DMS53 (cell line): Measurements from ENCODE around the gene RXRA.
"Not testable (repeated sequence)": the region's sequence is repeated elsewhere in the genome, so short reads cannot be mapped to it uniquely, and the experiment has no call there.

ENCODE experiments used
- DNase-seq: peaks from one replicate; lab custom pipeline; 2025; lab: John Stamatoyannopoulos, UW

RXRA gene

DNA sequence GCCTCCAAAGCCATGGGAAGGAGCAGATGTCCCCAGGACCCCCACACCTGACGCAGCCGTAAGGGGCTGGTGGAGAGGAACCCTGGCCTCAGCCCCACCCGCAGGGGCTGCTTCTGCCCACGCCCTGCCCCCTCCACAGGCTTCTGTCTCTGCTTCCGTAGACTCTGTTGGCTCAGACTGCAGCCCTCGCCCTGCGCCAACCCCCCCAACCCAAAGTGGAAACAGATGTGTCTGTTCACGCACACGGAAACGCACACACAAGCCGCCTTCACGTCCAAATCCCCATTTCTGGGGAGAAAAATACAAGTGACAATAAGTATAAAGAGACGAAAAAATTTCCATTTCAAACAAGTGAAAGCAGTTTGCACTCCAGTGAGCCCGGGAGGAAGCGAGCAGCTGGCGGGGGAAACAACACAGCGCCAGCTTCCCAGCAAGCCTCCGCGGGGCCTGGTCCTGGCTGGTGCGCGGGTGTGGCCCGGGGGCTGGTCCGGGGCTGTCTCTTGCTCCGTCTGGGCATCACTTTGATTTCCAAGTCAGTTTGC lies 32.6 kb upstream of the RXRA start:
- no peak for DNase-seq

DNA sequence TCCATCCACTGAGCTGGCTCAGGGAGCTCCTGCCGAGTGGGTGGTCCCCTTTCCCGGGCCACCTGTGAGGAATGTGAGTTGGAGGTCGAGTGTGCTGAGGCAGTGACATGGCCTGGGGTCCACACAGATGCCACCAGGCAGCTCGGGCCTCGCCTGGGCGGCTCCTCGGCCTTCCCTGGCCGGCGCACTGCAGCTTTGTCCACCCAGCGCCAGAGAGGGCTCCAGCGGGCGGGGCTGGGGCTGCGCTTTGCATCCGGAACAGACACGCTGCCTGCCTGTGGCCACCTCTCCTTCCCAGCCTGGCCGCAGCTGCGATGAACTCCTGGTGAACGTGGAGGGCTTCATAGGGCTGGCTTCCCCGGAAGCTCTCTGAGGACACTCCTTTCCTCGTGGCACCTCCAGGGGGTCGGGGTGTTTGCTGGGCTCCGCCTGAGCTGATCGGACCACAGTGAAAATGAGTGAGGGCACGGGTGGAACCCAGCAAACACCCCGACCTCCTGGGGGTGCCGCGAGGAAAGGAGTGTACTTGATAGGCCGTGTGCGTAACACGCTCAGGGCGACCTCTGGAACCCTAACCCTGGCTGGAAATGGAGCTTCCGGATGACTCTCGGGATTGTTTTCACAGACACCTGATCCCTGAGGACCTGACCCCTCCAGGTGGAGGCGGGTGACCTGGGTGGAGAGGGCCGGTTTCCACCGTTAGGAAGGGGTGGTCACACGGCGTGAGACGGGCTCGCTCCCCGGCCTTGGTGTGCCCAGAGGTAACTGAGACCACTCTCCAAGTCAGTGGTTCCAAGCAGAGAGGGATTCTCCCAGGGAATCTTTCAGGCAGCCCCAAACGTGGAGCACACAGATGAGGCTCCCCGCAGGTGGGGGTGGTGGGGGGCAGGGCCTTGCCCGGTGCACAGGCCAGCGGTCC lies 31.8 kb upstream of the RXRA start:
- peak; percentile 47 for DNase-seq

DNA sequence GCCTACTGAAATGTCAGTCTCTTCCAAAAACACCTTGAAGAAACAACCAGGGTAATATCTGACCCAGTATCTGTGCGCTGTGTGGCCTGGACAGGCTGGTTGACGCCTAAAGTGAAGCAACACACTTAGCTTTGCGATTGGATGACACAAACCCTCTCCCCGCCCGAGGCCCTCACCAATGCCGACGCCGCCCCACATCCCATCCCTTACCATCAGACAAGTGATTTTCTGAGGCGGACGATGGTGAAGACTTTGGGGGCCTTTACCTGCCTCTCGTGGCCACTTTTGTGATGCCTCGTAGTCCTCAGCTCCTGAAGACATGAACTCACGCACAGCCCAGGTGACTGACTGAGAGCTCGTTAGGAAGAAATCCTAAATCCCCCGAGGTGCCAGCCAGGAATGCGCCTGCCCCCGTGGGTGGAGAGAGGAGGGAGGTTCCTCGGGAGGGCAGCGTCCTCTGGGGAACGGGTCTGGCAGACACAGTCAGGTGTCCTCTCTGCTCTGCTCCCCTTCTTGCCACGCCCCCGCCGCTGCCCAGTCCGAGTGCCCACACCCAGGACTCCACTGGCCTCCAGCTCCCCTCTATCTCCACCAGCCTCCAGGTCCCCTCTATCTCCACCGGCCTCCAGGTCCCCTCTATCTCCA lies 31.0 kb upstream of the RXRA start:
- no peak for DNase-seq

DNA sequence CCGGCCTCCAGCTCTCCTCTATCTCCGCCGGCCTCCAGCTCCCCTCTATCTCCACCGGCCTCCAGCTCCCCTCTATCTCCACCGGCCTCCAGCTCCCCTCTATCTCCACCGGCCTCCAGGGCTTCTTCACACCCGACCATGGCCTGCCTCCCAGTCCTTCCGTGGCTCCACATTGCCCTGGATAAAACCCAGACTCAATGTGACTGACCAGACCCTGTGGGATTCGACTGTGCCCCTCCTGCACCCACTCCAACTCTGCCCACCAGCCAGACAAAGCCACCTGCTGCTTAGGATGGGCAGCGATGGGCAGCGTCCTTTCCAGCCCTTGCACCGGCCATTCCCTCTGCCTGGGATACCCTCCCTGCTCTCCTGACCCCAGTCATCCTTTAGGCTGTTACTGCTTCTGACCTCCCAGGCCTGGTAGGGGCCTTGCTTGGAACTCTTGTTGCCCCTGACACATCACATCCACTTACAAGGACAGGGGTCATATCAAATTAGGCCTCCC lies 30.5 kb upstream of the RXRA start:
- DNase-seq = no peak

DNA sequence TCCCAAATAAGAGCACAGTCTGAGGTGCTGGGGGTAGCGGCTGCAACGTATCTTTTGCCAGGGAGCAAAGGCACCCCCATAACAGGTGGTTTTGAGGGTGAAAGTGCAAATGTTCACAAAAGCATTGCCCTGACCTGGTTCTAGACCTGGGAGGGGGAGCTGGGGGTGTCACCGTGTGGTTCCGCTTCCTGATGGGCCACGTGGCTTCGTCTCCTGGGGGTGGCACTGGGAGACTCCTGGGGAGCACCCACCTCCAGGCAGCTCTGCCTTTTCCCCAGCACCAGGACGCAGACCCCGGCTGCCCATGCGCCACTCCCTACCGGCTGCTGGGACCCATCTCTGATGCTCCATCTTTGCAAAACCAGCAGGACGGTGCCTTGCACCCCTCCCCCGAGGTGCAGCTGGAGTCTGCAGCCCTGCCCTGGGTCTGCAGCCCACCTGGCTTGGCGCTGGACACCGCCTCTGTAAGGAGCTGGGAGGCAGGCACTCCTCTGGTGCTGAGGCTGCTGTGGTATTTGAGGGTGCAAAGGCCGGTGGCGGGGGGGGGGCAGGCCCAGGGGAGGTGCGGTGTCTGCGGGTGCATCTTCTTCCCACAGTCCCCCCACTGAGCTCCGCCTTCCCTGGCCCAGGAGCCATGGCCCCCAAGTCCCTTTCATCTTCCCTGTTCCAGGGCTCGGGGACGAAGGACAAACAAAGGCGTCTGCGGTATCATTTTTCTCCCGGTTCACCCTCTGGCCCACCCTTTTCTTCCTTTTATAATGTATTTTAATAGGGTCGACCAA lies 29.8 kb upstream of the RXRA start:
- DNase-seq = no peak

DNA sequence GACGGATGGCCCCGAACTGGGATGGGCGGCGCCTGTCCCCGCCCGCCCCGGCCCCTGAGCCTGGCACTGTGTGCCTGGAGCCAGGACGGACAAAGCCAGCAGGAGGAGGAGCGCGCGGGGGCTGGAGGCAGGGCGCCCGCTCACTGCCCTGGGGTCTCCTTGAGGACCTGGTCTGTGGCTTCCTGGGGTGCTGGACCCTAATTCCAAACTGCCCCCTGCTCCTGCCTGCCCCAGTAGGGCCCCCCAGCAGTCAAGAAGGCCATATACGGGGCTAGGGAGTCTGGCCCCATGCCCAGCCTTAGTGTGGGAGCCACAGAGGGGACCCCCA lies 29.2 kb upstream of the RXRA start:
- DNase-seq = no peak

DNA sequence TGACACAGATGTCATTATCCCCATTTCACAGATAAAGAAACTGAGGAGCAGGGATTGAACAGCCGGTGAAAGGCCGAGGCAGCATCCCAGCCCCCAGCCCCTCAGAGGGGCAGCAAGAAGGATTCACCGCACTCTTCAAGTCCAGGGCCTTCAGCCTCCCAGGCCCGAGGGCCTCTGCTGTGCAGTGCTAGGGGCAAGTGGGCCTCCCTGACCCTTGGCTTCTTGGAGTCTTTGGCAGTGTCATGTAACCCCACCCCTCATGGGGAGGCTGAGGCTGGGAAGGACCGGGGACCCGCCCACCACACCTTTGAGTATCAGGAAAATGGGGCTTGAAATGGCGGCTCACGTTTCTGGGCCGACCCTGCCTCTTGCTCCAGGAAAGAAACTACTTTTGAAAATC lies 28.7 kb upstream of the RXRA start:
- DNase-seq = no peak

DNA sequence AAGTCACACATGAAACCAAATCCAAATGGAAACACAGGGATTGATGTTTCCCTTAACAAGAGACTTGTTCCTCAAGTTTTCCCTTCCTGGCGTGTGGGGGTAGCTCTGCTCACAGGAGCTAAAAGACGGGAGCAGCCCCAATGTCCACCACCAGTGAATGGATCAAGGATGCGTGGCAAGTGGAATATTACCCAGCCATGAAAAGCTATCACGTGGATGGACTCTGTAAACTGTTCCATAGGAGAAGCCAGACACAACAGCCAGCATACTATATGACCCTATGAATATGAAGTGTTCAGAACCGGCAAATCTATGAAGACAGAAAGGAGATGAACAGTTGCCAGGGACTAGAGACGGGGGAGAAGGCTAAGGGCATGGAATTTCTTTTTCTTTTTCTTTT lies 28.3 kb upstream of the RXRA start:
- no peak for DNase-seq

DNA sequence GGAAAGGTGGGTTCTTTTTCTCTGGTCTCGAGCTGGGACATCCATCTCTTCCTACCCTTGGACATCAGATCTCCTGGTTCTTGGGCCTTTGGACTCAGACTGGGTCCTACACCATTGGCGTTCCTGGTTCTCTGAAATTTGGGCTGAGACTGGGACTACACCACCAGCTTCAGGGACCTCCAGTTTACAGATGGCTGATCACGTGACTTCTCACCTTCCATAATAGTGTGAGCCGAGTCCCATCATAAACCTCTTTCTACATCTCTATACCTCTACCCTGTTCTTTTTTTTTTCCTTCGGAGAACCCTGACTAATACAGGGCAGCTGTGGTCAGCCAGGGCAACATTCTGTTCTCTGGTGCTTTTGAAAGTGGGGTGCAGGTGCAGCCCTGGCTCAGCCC lies 27.2 kb upstream of the RXRA start:
- DNase-seq = no peak

DNA sequence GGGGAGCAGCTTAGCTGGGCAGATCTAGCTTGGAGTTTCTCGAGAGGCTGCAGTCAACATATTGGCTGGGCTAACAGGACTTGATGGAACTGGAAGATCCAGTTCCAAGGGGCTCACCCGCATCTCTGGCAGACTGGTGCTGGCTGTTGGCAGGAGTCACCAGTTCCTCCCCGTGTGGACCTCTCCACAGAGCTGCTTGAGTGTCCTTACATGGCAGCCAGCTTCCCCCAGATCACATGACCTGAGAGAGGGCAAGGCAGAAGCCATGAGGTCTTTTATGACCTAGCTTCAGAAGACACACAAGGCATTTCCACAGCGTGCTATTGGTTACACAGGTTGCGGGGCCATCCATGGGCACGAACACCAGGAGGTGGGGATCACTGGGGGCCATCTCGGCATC lies 26.4 kb upstream of the RXRA start:
- DNase-seq = no peak

DNA sequence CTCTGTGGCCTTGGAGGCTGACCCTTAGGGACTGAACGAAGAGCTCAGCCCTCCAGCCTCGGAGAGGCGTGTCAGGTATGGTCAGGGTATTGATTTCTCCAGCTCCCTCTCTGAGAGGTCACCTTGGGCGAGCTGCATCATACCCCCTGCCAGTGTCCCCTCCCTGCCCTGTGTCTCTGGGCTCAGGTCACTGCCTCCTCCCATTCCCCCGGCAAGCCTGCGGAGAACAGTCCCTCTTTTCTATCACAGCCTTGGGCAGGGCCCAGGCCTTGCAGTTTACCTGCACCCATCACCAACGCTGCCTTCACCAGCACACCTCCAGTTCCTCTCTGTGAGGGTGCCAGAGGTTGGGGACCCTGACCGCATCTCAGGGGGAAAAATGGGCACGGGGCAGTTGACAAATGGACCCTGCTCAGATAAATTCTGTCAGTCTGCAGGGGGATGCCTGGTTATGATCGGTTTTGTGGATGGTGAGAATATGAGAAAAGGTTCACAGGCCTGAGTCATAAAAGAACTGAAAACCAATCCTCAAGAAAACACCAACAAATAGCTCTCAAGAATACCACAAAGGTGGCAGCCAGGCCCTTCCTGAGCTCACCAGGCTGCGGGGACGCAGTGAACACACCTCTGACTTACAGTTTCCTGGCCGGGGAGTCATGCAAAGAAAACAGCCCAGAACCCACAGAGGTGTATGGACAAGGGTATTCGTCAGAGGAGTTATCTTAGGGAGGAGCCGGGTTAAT lies 24.7 kb upstream of the RXRA start:
- no peak for DNase-seq

DNA sequence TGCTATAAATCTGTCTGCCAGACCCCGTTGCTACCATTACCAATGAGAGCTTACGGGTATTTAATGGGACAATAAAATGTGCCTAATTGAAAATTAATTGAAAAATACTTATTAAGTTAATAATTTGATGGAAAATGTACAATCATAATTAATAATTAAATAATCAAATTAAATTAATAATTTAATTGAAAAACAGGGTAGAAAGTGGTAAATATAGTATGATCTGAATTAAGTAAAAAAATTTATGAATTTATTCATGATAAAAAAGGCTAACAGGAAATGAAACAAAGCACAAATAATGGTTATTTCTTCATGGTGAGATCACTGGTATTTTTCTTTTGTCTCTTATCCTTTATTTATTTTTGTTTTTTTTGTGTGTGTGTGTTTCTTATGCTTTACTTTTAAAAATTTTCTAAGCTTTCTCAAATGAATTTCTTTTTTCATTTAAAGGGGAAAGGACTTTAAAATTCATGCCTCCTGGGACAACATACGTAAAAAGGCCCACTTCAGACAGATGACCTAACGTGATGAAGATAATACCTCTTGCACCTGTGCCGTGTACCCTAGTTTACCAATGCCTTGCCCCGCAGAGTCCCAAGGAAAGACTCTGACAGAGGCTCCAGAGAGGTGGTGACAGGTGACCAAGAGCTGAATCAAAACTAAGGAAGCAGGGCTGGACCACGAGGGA lies 24.0 kb upstream of the RXRA start:
- no peak for DNase-seq

DNA sequence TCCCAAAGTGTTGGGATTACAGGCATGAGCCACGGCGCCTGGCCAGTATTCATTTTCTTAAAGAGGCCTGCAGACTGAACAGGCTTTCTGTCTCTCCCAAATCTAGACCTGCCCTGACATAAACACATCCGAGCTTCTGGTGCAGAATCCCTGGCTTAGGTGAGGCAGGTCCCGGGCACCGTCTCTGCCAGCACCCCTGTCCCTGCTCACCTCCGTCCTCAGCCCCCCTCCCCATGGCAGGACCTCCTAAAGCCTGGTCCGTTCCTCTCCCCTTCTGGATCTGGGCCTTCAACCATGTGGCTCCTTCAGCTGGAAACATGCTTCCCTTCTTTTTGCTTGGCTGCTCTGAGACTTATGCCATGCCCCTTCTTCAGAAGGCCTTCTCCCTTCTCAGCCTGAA lies 22.7 kb upstream of the RXRA start:
- no peak for DNase-seq

DNA sequence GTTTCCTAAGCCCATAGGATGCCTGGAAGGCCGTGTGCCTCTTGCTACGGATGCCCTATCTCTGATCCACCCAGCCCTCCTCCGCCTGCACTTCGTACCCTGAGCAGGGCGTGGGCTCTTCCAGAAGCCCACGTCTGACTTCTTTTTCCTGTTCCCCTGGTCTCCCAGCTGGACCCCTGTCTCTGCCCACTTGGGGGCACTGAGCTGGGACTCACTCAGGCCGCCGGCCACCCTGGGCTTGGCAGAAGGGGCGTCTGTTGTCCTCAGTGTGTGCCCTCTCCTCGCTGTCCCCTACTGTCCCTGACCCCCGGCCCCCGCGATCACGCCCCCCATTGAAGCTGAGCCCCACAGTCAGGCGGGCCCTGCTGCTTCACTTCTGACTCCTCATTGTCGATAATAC lies 22.0 kb upstream of the RXRA start:
- no peak for DNase-seq

DNA sequence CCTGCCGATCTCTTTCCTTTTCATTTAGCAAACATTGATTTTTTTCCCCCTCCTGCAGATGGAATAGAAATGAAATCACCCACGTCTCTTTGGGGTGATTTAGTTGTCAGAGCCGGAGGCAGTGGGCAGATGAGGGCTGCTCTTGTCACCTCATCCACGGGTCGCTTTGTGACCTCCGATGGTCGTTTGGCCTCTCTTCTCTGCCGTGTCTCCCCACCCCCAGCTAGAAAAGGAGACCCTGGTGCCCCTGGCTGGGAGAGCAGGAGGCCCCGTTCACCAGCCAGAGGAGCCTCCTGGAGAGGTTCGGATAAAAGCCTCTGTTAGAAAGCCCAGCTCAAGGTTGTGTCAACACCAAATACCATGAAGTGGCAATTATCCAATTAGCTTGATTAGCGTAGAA lies 21.6 kb upstream of the RXRA start:
- DNase-seq = no peak

DNA sequence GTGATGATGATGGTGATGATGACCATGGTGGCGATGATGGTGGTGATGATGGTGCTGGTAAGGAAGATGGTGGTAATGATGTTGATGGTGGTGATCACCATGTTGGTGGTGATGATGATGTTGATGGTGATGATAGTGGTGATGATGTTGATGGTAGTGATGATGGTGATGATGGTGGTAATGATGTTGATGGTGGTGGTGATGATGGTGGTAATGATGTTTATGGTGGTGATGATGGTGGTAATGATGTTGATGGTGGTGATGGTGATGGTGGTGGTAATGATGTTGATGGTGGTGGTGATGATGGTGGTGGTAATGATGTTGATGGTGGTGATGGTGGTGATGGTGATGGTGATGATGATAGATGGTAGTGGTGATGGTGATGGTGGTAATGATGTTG lies 20.7 kb upstream of the RXRA start:
- no peak for DNase-seq

DNA sequence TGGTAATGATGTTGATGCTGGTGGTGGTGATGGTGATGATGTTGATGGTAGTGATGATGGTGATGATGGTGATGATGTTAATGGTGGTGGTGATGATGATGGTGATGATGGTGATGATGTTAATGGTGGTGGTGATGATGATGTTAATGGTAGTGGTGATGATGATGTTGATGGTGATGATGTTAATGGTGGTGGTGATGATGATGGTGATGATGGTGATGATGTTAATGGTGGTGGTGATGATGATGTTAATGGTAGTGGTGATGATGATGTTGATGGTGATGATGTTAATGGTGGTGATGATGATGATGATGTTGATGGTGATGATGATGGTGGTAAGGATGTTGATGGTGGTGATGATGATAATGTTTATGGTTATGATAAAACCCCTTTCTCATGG lies 20.2 kb upstream of the RXRA start:
- DNase-seq = not testable (repeated sequence)

DNA sequence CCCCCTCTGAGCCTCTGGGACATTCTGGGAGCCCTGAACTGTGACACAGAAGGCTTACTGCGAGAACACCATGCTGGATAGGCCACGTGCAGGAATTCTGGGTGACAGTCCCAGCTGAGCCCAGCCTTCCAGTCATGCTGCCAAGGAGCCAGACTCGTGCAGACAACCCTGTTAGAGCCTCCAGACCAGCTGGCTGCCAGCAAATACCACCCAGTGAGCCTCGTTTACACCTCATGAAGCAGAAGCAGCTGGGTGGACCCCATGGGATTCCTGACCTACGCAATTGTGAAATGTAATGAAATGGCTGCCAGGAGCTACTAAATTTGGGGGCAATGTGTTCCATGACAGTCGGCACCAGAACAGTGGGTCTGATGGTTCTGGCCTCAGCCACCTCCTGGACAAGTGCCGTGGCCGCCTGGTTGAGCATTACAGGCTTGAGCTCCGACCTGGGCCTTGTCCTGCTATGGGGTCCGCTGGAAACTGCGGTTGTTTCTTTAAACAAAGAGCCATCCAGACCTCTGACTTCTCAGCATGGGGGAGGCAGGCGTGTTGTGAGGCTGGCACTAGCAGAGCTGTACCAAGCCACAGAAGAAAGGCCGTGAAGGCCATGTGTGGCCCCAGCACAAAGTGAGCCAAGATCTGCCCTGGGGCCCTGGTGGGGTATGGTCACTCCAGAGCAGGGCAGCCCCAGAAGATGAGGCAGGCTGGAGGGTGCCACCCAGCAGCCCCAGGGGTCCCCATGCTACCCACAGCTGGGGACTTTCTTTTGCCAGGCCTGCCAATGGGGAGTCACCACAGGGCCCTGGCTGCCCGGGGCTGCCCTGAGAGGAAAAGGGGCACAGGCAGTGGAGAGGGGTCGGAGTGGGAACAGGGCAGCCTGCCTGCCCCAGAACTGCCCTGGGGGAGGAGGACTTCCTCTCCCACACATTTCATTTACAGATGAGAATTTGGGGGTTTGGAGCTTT lies 19.3 kb upstream of the RXRA start:
- DNase-seq = no peak

DNA sequence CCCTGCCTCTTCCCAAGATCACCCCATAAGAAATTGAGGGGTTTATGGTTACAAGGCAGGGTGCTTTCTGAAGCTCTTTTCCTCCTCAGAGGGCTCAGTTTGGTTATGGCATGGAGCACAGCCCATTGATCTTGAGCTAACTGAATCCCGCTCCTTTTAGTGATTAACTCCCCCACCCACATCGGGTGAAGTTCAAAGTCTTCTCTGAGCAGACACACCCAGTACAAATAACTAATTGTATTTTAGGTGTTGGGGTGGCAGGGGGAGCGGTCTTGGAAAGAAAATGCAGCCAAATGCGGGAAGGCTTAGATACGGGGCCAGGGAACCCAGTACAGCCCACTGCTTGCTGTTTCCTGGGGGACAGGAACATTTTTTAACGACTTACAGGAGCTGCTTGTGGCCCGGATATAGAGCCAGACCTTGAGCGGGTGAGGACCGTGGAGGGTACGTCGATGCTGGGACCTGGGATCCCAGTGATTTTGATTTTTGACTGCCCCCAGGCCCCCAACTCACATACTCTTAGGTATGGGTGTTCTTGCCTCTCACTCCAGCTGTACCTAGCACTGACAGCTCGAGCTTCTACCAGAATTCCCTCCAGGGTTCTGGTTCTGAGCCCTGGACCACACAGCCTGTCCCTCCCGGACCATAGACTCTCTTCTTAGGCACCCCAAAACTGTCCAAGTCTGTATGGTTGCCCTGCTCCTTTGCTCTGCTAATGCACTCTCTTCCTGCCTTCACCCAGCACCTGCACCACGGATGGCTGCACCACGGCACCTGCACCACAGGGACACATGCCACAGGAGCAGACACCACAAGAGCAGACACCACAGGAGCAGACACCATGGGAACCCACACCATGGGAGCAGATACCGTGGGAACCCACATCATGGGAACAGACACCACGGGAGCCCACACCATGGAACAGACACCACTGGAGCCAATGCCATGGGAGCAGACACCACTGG lies 18.3 kb upstream of the RXRA start:
- DNase-seq = no peak
